ENCODE results near the gene SLC25A22.

DNA sequence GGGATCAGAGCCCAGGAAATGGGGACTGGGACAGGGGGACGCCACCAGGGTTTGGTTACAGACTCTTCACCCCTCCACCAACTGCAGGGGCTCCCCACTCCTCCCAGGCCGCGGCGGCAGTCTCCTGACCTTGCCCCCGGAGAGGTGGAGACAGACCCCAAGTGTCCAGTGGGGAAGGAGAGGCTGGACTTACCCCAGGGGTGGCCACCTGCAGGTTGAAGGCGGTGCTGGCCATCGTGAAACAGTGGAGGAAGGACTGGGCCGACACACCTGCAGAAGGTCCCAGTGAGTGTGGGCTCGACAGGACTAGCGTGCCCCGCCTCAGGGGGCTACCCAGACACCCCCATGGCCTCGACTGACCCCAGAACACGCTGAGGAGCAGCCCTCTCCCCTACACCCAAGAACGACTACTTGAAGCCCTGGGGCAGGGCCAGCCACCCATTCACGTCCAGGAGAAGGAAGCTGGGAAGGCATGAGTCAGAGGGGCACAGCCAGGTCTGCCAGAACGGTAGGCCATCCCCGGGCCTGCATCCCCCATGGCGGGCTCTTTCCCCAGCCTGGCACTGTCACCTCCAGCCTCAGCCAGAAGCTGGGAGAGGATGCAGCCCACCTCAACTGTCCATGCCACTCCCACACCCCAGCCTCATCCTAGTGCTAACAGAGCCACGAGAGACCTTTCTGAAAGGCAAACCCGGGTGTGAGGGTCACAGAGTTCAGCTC, 23.0 kb downstream of the SLC25A22 start:
- TF ChIP-seq CEBPB (IDR thresholded peaks at IDR 0.05) (no peak), TAF1 (IDR thresholded peaks at IDR 0.05; ENCODE audit: low read depth) (no peak), EP300 (IDR thresholded peaks at IDR 0.05; ENCODE audit: borderline replicate concordance) (no peak), CREB1 (IDR thresholded peaks at IDR 0.05; ENCODE audit: low read depth) (no peak), TCF12 (IDR thresholded peaks at IDR 0.05; ENCODE audit: low read depth) (no peak), TEAD4 (IDR thresholded peaks at IDR 0.05) (no peak), NFIC (IDR thresholded peaks at IDR 0.05) (no peak), ZBTB7A (IDR thresholded peaks at IDR 0.05; ENCODE audit: low read depth) (no peak), FOXM1 (IDR thresholded peaks at IDR 0.05; ENCODE audit: borderline replicate concordance, low read depth) (no peak), YY1 (IDR thresholded peaks at IDR 0.05; ENCODE audit: low read depth) (no peak), RAD21 (IDR thresholded peaks at IDR 0.05; ENCODE audit: low read depth) (no peak)
- TF ChIP-seq, protein P1, sequence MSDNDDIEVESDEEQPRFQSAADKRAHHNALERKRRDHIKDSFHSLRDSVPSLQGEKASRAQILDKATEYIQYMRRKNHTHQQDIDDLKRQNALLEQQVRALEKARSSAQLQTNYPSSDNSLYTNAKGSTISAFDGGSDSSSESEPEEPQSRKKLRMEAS (IDR thresholded peaks at IDR 0.05): no peak
- TF ChIP-seq, protein P2, sequence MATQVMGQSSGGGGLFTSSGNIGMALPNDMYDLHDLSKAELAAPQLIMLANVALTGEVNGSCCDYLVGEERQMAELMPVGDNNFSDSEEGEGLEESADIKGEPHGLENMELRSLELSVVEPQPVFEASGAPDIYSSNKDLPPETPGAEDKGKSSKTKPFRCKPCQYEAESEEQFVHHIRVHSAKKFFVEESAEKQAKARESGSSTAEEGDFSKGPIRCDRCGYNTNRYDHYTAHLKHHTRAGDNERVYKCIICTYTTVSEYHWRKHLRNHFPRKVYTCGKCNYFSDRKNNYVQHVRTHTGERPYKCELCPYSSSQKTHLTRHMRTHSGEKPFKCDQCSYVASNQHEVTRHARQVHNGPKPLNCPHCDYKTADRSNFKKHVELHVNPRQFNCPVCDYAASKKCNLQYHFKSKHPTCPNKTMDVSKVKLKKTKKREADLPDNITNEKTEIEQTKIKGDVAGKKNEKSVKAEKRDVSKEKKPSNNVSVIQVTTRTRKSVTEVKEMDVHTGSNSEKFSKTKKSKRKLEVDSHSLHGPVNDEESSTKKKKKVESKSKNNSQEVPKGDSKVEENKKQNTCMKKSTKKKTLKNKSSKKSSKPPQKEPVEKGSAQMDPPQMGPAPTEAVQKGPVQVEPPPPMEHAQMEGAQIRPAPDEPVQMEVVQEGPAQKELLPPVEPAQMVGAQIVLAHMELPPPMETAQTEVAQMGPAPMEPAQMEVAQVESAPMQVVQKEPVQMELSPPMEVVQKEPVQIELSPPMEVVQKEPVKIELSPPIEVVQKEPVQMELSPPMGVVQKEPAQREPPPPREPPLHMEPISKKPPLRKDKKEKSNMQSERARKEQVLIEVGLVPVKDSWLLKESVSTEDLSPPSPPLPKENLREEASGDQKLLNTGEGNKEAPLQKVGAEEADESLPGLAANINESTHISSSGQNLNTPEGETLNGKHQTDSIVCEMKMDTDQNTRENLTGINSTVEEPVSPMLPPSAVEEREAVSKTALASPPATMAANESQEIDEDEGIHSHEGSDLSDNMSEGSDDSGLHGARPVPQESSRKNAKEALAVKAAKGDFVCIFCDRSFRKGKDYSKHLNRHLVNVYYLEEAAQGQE (IDR thresholded peaks at IDR 0.05; ENCODE audit: low read depth): no peak
- TF ChIP-seq, protein P3, sequence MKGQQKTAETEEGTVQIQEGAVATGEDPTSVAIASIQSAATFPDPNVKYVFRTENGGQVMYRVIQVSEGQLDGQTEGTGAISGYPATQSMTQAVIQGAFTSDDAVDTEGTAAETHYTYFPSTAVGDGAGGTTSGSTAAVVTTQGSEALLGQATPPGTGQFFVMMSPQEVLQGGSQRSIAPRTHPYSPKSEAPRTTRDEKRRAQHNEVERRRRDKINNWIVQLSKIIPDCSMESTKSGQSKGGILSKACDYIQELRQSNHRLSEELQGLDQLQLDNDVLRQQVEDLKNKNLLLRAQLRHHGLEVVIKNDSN (IDR thresholded peaks at IDR 0.05): no peak
